Measurements from ENCODE around the gene CLIC4.
"Not testable (repeated sequence)": the region's sequence is repeated elsewhere in the genome, so short reads cannot be mapped to it uniquely, and the experiment has no call there.

Gene CLIC4

DNA sequence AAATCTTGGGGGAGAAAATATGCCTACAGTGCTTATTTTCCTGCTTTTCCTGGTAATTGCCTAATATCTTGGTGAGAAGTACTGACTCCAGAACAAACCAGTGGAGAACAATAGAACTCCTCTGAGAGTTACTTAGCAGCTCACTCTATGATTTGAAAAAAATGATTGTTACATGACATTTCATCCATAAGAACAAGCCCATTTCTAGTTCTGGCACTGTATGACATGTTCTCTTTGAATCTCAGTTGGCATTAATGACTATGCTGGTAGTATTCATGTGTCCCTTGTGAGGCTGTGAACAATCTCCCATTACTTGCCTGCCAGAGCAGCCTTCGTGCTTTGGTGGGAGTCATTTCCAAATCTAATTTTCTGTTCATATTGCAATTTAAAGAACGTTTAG, 58.0 kb downstream of the CLIC4 start:
- Histone ChIP-seq H3K4me3 (ENCODE audit: low read depth, low read length) (no peak overlapping the region), H3K36me3 (replicated peaks) (peaks cover 17% of the 10 kb centered on the region), H3K27ac (no peak overlapping the region), H3K27me3 (replicated peaks) (no peaks in the 10 kb centered on the region)
- DNase-seq: no peak
- in situ Hi-C loops (cut with HindIII; ENCODE audit: low pct_ligation_motif_present, low sequenced_read_pairs): no loop called here
- TF ChIP-seq, protein P1, sequence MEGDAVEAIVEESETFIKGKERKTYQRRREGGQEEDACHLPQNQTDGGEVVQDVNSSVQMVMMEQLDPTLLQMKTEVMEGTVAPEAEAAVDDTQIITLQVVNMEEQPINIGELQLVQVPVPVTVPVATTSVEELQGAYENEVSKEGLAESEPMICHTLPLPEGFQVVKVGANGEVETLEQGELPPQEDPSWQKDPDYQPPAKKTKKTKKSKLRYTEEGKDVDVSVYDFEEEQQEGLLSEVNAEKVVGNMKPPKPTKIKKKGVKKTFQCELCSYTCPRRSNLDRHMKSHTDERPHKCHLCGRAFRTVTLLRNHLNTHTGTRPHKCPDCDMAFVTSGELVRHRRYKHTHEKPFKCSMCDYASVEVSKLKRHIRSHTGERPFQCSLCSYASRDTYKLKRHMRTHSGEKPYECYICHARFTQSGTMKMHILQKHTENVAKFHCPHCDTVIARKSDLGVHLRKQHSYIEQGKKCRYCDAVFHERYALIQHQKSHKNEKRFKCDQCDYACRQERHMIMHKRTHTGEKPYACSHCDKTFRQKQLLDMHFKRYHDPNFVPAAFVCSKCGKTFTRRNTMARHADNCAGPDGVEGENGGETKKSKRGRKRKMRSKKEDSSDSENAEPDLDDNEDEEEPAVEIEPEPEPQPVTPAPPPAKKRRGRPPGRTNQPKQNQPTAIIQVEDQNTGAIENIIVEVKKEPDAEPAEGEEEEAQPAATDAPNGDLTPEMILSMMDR (IDR thresholded peaks at IDR 0.05; ENCODE audit: low read depth, low read length, missing control alignments): no peak

DNA sequence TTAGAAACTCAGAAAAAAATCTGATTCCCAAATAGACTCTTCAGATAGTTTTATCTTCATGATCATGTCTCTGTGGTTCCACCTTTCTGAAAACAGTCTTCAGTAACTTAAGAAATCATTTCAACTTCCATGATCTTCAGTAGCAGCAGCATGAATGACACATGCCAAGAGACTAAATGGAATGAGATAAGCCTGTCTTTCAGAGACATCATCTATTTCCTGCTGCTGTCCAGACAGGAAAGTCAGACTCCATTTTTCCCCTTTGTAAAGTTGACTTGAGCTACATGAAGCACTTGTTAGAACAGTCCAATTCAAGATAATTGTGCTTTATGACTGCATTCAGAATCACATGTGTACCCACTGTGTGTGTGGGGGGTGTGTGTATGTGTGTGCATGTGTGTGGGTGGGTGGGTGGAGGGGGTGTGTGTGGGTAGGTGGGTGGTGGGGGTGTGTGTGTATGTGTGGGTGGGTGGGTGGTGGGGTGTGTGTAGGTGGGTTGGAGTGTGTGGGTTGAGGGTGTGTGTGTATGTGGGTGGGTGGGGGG, 58.8 kb downstream of the CLIC4 start:
- TF ChIP-seq, protein P1 (IDR thresholded peaks at IDR 0.05; ENCODE audit: low read depth, low read length, missing control alignments): no peak
- Histone ChIP-seq H3K36me3 (replicated peaks) (peaks cover 15% of the 10 kb centered on the region), H3K27me3 (replicated peaks) (no peaks in the 10 kb centered on the region), H3K4me3 (ENCODE audit: low read depth, low read length) (no peak overlapping the region), H3K27ac (no peak overlapping the region)
- in situ Hi-C loops (cut with HindIII; ENCODE audit: low pct_ligation_motif_present, low sequenced_read_pairs): no loop called here
- no peak for DNase-seq

- Histone ChIP-seq H3K4me3 (ENCODE audit: low read depth, low read length) (no peak overlapping the region), H3K27me3 (replicated peaks) (no peaks in the 10 kb centered on the region), H3K36me3 (replicated peaks) (peaks cover 12% of the 10 kb centered on the region), H3K27ac (peak overlapping the region; percentile 27)
- TF ChIP-seq, protein P1 (IDR thresholded peaks at IDR 0.05; ENCODE audit: low read depth, low read length, missing control alignments): no peak
- in situ Hi-C loops (cut with HindIII; ENCODE audit: low pct_ligation_motif_present, low sequenced_read_pairs): no loop called here
- DNase-seq: peak; percentile 73
Observed at GRCh38 chr1:24805534-24806301, 60.5 kb downstream of the CLIC4 start.

DNA sequence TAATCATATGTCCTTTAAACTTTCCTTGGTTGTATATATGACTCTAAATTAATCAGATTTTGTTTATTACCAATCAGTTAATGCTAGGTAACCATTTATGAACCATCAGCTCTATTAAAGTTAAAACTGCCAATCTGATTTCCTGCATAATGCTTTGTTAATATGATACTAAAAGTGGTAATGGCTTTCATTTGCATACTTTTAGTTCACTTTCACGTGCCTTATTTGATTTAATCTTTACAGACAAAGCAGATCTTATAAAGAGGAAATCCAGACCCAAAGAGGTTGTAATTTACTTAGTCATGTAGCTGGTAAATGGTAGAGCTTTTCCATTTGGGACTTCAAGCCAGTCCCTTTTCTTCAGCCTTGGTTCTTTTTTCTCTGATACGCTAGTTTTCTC, 61.3 kb downstream of the CLIC4 start:
- no peak for DNase-seq
- H3K27ac ChIP-seq: no peak overlapping the region
- TF ChIP-seq, protein P1 (IDR thresholded peaks at IDR 0.05; ENCODE audit: low read depth, low read length, missing control alignments): no peak
- no peak overlapping the region for H3K4me3 ChIP-seq (ENCODE audit: low read depth, low read length)
- H3K27me3 ChIP-seq (replicated peaks): no peaks in the 10 kb centered on the region
- peaks cover 9% of the 10 kb centered on the region for H3K36me3 ChIP-seq (replicated peaks)
- in situ Hi-C loops (cut with HindIII; ENCODE audit: low pct_ligation_motif_present, low sequenced_read_pairs): no loop called here

GRCh38 chr1:24811494-24811893, 66.2 kb downstream of the CLIC4 start:
- peaks cover 31% of the 10 kb centered on the region for H3K36me3 ChIP-seq (replicated peaks)
- H3K27ac ChIP-seq; H3K4me3 ChIP-seq (ENCODE audit: low read depth, low read length); DNase-seq; in situ Hi-C loops (cut with HindIII; ENCODE audit: low pct_ligation_motif_present, low sequenced_read_pairs); H3K27me3 ChIP-seq (replicated peaks): not testable (repeated sequence)

DNA sequence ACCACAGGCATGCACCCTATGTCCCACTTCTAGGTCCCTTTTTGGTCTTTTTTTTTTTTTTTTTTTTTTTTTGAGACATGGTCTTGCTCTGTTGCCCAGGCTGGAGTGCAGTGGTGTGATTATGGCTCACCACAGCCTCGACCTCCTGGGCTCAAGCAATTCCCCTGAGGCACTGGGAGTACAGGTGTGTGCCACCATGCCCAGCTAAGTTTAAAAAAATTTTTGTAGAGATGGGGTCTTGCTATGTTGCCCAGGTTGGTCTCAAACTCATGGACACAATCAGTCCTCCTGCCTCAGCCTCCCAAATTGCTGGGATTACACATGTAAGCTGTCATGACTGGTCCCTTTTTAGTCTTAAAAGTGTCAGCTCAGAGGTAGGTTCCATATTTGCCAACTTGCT, 75.0 kb downstream of the CLIC4 start:
- H3K36me3 ChIP-seq (replicated peaks): peaks cover 29% of the 10 kb centered on the region
- DNase-seq; H3K27ac ChIP-seq; H3K27me3 ChIP-seq (replicated peaks); H3K4me3 ChIP-seq (ENCODE audit: low read depth, low read length); in situ Hi-C loops (cut with HindIII; ENCODE audit: low pct_ligation_motif_present, low sequenced_read_pairs): not testable (repeated sequence)

- in situ Hi-C loops (cut with HindIII; ENCODE audit: low pct_ligation_motif_present, low sequenced_read_pairs): no loop called here
- no peaks in the 10 kb centered on the region for H3K27me3 ChIP-seq (replicated peaks)
- TF ChIP-seq, protein P1 (IDR thresholded peaks at IDR 0.05; ENCODE audit: low read depth, low read length, missing control alignments): no peak
- no peak overlapping the region for H3K27ac ChIP-seq
- H3K36me3 ChIP-seq (replicated peaks): peaks cover 22% of the 10 kb centered on the region
- DNase-seq: no peak
- no peak overlapping the region for H3K4me3 ChIP-seq (ENCODE audit: low read depth, low read length)
Observed at GRCh38 chr1:24822887-24823286, 77.6 kb downstream of the CLIC4 start.

GRCh38 chr1:24823486-24823885, 78.2 kb downstream of the CLIC4 start:
- in situ Hi-C loops (cut with HindIII; ENCODE audit: low pct_ligation_motif_present, low sequenced_read_pairs): not testable (repeated sequence)

More at GRCh38 chr1:24823486-24823885, 78.2 kb downstream of the CLIC4 start:
- not testable (repeated sequence) for H3K4me3 ChIP-seq (ENCODE audit: low read depth, low read length); H3K27me3 ChIP-seq (replicated peaks); DNase-seq; H3K27ac ChIP-seq
- H3K36me3 ChIP-seq (replicated peaks): peaks cover 16% of the 10 kb centered on the region

Measured in brain microvascular endothelial cell (primary cell).